Measurements from ENCODE around the gene DSCAM.

DSCAM gene

DNA sequence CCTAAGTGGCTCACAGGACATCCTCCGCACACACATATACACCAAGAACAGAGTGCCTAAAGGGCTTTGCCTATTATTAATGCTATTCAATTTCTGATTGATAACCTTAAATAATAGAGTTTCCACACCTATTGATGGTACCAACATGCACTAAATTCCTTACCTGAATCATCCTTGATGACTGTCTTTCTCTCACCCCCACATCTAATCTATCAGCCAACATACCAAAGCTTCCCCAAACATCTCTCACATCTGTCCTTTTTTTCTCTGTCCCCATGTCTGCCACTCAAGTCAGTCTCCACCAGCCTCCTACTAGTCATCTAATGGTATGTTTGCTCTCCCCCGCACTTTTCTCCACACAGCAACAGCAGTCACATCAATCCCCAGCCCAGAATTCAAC lies 174.4 kb downstream of the DSCAM start:
- Mint-ChIP-seq H3K27ac (no peak overlapping the region), H3K36me3 (ENCODE audit: insufficient read depth) (no peaks in the 10 kb centered on the region), H3K4me3 (no peak overlapping the region), H3K27me3 (no peaks in the 10 kb centered on the region), H3K4me1 (ENCODE audit: low read depth in 2 of 2) (no peaks in the 10 kb centered on the region), H3K9me3 (peaks cover 9 to 11% of the 10 kb centered on the region in 2 donors)
- DNase-seq: no peak
- ATAC-seq (replicated peaks): no peak

- H3K4me3 Mint-ChIP-seq: no peak overlapping the region
- ATAC-seq (replicated peaks): no peak
- H3K36me3 Mint-ChIP-seq (ENCODE audit: insufficient read depth): no peaks in the 10 kb centered on the region
- H3K4me1 Mint-ChIP-seq (ENCODE audit: low read depth in 2 of 2): no peaks in the 10 kb centered on the region
- H3K9me3 Mint-ChIP-seq: peaks cover 10 to 19% of the 10 kb centered on the region in 2 donors
- DNase-seq: no peak
- H3K27ac Mint-ChIP-seq: no peak overlapping the region
- no peaks in the 10 kb centered on the region for H3K27me3 Mint-ChIP-seq
Observed at GRCh38 chr21:40671716-40672115, 175.2 kb downstream of the DSCAM start.

- H3K4me3 Mint-ChIP-seq: no peak overlapping the region
- DNase-seq (no peak), ATAC-seq (replicated peaks) (no peak)
- peaks cover 11 to 13% of the 10 kb centered on the region in 2 donors for H3K9me3 Mint-ChIP-seq
- no peaks in the 10 kb centered on the region for H3K36me3 Mint-ChIP-seq (ENCODE audit: insufficient read depth)
- no peaks in the 10 kb centered on the region for H3K27me3 Mint-ChIP-seq
- H3K27ac Mint-ChIP-seq: no peak overlapping the region
- H3K4me1 Mint-ChIP-seq (ENCODE audit: low read depth in 2 of 2): no peaks in the 10 kb centered on the region
Observed at GRCh38 chr21:40668555-40669275, 178.2 kb downstream of the DSCAM start.

DNA sequence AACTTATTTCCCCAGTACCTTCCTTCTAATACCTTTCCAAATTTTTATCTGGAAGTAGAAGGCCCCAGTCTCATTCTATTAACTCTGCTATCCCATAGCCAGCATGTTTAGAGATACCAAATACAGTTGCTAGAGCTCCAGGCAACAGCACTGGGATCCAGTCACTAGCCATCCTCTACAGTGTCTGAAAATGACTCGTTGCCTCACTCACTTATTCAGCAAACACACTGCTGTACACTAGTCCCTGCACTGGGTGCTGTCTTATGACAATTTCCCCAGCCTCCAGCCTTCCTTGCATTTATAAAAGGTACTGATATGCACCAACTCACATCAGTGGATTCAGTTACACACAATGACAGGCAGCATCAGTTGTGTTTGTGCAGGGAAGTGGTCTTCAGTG lies 179.0 kb downstream of the DSCAM start:
- Mint-ChIP-seq H3K4me3 (no peak overlapping the region), H3K9me3 (peaks cover 12% of the 10 kb centered on the region in 2 donors), H3K4me1 (ENCODE audit: low read depth in 2 of 2) (no peaks in the 10 kb centered on the region), H3K27me3 (no peaks in the 10 kb centered on the region), H3K27ac (no peak overlapping the region), H3K36me3 (ENCODE audit: insufficient read depth) (no peaks in the 10 kb centered on the region)
- ATAC-seq (replicated peaks) (no peak), DNase-seq (no peak)

DNA sequence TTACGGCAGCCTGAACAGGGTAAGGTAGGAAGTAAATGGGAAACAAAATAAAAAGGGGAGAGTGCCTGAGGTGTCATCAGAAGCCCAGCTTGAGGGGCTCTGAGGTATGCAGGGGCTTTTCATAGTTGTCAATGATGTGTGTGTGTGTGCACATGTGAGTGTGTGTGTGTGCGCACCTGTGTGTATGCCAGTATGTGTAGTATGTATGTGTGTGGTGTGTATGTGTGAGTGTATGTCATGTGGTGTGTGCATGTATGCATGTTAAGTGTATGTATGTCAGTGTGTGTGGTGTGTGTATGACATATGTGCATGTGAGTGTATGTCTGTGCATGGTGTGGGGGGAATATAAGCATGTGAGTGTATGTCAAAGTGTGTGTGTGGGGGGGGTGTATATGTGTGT lies 184.1 kb downstream of the DSCAM start:
- no peaks in the 10 kb centered on the region for H3K4me1 Mint-ChIP-seq (ENCODE audit: low read depth in 2 of 2)
- no peak overlapping the region for H3K4me3 Mint-ChIP-seq
- DNase-seq: no peak
- H3K27ac Mint-ChIP-seq: no peak overlapping the region
- H3K9me3 Mint-ChIP-seq: peaks cover 12 to 13% of the 10 kb centered on the region in 2 donors
- ATAC-seq (replicated peaks): no peak
- H3K27me3 Mint-ChIP-seq: no peaks in the 10 kb centered on the region
- no peaks in the 10 kb centered on the region for H3K36me3 Mint-ChIP-seq (ENCODE audit: insufficient read depth)

- Mint-ChIP-seq H3K27ac (no peak overlapping the region), H3K4me1 (ENCODE audit: low read depth in 2 of 2) (no peaks in the 10 kb centered on the region), H3K4me3 (no peak overlapping the region), H3K9me3 (peaks cover 7 to 8% of the 10 kb centered on the region in 2 donors), H3K36me3 (ENCODE audit: insufficient read depth) (no peaks in the 10 kb centered on the region), H3K27me3 (no peaks in the 10 kb centered on the region)
- ATAC-seq (replicated peaks) (no peak), DNase-seq (no peak)
Observed at GRCh38 chr21:40660461-40660860, 186.5 kb downstream of the DSCAM start.

DNA sequence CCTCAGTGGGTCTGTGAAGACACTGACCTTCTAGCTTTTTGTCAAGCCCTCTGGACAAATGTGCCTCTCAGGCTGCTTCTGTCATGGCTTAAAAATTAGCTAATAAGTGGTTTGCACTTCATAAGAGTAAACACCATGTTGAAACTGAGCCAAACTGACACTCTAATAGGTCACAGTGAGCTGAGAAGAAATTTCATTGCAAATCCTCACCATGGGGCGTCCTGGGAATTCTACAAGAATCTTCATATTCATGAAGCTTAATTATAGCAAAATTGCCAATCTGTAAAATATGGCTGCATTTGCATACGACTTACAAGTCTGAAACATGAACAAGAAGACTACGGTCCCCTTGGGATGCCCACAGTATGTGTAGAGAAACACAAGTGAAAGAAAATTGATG lies 188.6 kb downstream of the DSCAM start:
- Mint-ChIP-seq H3K27me3 (no peaks in the 10 kb centered on the region), H3K4me3 (no peak overlapping the region)

DNA sequence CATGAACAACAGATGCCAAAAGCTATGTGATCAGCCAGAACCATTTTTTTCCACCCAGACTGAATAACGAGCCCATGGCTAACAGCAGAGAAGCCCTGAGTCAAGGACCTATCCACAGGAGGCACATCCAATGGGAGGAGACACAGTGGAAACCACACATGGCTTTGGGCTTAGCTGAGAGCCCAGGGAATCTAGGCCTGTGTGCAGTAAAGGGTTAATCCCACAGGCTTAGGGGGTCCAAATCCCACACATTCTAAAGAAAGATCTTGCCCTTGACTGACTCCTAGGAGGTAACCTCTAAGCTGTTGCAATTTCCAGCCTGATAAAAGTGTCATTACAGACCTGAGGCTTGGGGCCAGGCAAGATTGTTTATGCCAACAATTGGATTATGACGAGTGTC lies 194.5 kb downstream of the DSCAM start:
- no peak for DNase-seq
- no peak overlapping the region for H3K27ac Mint-ChIP-seq
- no peak for ATAC-seq (replicated peaks)
- H3K4me1 Mint-ChIP-seq (ENCODE audit: low read depth in 2 of 2): no peaks in the 10 kb centered on the region
- H3K27me3 Mint-ChIP-seq: no peaks in the 10 kb centered on the region
- peaks cover 4 to 12% of the 10 kb centered on the region in 2 donors for H3K9me3 Mint-ChIP-seq
- H3K36me3 Mint-ChIP-seq (ENCODE audit: insufficient read depth): no peaks in the 10 kb centered on the region
- H3K4me3 Mint-ChIP-seq: no peak overlapping the region

More for the DNA sequence above, 188.6 kb downstream of the DSCAM start:
- Mint-ChIP-seq H3K9me3 (peaks cover 6 to 7% of the 10 kb centered on the region in 2 donors), H3K4me1 (ENCODE audit: low read depth in 2 of 2) (no peaks in the 10 kb centered on the region), H3K36me3 (ENCODE audit: insufficient read depth) (no peaks in the 10 kb centered on the region), H3K27ac (no peak overlapping the region)
- DNase-seq (no peak), ATAC-seq (replicated peaks) (no peak)

- H3K27me3 Mint-ChIP-seq: no peaks in the 10 kb centered on the region
- no peak overlapping the region for H3K27ac Mint-ChIP-seq
- DNase-seq (no peak), ATAC-seq (replicated peaks) (no peak)
- no peaks in the 10 kb centered on the region for H3K36me3 Mint-ChIP-seq (ENCODE audit: insufficient read depth)
- H3K9me3 Mint-ChIP-seq: peaks cover 5 to 10% of the 10 kb centered on the region in 2 donors
- H3K4me3 Mint-ChIP-seq: no peak overlapping the region
- no peaks in the 10 kb centered on the region for H3K4me1 Mint-ChIP-seq (ENCODE audit: low read depth in 2 of 2)
Observed at GRCh38 chr21:40647706-40648105, 199.3 kb downstream of the DSCAM start.

DNA sequence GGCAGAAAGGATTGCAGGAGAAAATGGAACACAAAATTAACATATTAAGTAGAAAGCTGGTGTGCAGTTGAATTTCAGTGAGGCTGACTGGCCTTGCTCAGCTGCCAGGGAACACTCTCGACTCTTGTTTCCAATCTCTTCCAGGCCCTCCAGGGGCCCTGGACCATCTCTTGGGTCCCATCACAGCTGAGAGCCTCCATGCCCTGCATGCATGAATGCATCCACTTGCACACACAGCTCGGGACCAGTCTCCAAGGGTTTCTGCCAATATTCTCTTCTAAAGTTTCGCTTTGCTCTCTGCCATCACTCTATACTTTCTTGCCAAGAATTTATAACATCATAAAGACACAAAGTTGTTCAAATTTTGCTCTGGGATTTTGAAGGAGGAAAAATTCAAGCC lies 200.3 kb downstream of the DSCAM start:
- Mint-ChIP-seq H3K9me3 (peaks cover 3 to 10% of the 10 kb centered on the region in 2 donors), H3K4me3 (no peak overlapping the region), H3K27me3 (no peaks in the 10 kb centered on the region), H3K36me3 (ENCODE audit: insufficient read depth) (no peaks in the 10 kb centered on the region), H3K4me1 (ENCODE audit: low read depth in 2 of 2) (no peaks in the 10 kb centered on the region), H3K27ac (no peak overlapping the region)
- no peak for DNase-seq
- ATAC-seq (replicated peaks): no peak

DNA sequence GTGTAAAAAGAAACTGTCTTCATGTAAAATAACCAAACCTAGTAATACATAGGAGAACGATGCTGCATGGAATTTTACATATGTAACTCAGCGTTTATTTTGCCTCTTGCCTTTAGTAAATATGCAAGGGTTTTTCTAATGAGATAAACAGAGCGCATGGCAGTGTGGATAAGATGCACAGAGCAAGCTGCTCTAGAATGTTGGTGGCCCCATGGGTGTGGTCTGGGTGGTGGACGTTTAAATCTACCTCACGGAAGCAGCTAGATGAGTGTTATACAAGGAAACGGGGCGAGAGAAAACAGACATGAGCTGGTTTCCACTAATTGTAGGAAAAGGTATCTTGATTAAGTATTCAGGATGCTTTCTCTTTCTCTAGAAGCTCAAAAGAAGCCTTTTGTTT lies 205.9 kb downstream of the DSCAM start:
- Mint-ChIP-seq H3K4me3 (no peak overlapping the region), H3K27ac (no peak overlapping the region)

GRCh38 chr21:40640266-40640789 lies 206.6 kb downstream of the DSCAM start:
- H3K9me3 Mint-ChIP-seq: peaks cover 6 to 7% of the 10 kb centered on the region in 2 donors

More for the DNA sequence above, 205.9 kb downstream of the DSCAM start:
- DNase-seq: no peak
- Mint-ChIP-seq H3K36me3 (ENCODE audit: insufficient read depth) (no peaks in the 10 kb centered on the region), H3K4me1 (ENCODE audit: low read depth in 2 of 2) (no peaks in the 10 kb centered on the region), H3K27me3 (no peaks in the 10 kb centered on the region), H3K9me3 (peaks cover 6 to 7% of the 10 kb centered on the region in 2 donors)
- ATAC-seq (replicated peaks): no peak

GRCh38 chr21:40639616-40640194 lies 207.3 kb downstream of the DSCAM start:
- no peaks in the 10 kb centered on the region for H3K27me3 Mint-ChIP-seq
- DNase-seq: no peak
- no peak overlapping the region for H3K27ac Mint-ChIP-seq
- no peak for ATAC-seq (replicated peaks)
- H3K4me3 Mint-ChIP-seq: no peak overlapping the region
- H3K9me3 Mint-ChIP-seq: peaks cover 10 to 13% of the 10 kb centered on the region in 2 donors
- no peaks in the 10 kb centered on the region for H3K36me3 Mint-ChIP-seq (ENCODE audit: insufficient read depth)
- H3K4me1 Mint-ChIP-seq (ENCODE audit: low read depth in 2 of 2): no peaks in the 10 kb centered on the region

More at GRCh38 chr21:40640266-40640789, 206.6 kb downstream of the DSCAM start:
- ATAC-seq (replicated peaks) (no peak), DNase-seq (no peak)
- no peaks in the 10 kb centered on the region for H3K4me1 Mint-ChIP-seq (ENCODE audit: low read depth in 2 of 2)
- H3K4me3 Mint-ChIP-seq: no peak overlapping the region
- H3K27ac Mint-ChIP-seq: no peak overlapping the region
- no peaks in the 10 kb centered on the region for H3K36me3 Mint-ChIP-seq (ENCODE audit: insufficient read depth)
- H3K27me3 Mint-ChIP-seq: no peaks in the 10 kb centered on the region

All from effector memory CD8-positive, alpha-beta T cell (primary cell).